OCI-LY1 (cell line): ENCODE data around the gene VAV3.

Source experiments
- CTCF ChIP-seq: fragments of 200-600 bp; sonication (generic), shearing (Covaris generic); IDR thresholded peaks from 2 replicates; pipeline ENCODE4 v1.5.1; 2017; ENCODE audit warnings: mild to moderate bottlenecking, antibody characterized with exemption, low read length, moderate library complexity, mixed read lengths
- EZH2 ChIP-seq: fragments of 200-600 bp; sonication (generic), shearing (Covaris generic); IDR thresholded peaks from 2 replicates; pipeline ENCODE4 v1.8.0; 2017; ENCODE audit warnings: borderline replicate concordance, mixed run types, mild to moderate bottlenecking, antibody characterized with exemption, low read length, moderate library complexity, mixed read lengths

GRCh38 chr1:107862064-107862463, 102.9 kb downstream of the VAV3 start:
- TF ChIP-seq CTCF (no peak), EZH2 (no peak)
